Measurements from ENCODE around the gene FAM47E. TPM values are rescaled to one million over a fixed set of nuclear protein-coding genes. Genes with fewer than 3 reads are reported as not detected.

FAM47E gene
- total RNA-seq, 1 experiment from 2014 or later: 2.0 TPM

DNA sequence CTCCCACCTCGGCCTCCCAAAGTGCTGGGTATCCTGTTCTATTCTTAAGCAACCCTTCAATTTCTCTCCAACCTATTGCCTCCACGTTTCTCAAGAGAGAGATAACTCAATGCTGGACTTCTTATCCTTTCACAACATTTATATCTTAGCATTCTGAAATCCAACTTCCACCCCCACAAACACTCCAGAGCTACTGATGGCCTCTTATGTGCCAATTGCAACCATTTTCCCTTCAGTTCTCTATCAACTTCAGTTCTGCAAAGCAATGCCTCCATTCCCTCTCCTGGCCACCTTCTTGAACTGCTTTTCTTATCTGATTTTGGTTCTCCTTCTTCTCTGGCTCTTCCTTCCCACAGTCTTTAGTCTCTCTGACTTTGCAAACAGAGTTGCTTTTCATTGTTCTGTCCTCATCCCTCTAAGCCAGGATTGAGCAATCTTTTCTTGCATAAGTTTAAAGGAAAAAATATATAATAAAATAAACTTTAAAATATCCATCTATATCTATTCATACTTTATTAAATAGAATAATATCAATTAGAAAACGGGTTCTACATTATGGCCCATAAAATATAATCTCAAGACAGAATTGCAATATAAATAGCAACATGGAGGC lies 51.4 kb downstream of the FAM47E start:
- H3K27me3 Mint-ChIP-seq (ENCODE audit: low read depth): peaks cover 13% of the 10 kb centered on the region

More for the DNA sequence above, 51.4 kb downstream of the FAM47E start:
- Histone ChIP-seq H3K56ac (ENCODE audit: insufficient read length, low read depth, low read length) (no peak overlapping the region), H3K27ac (ENCODE audit: insufficient read length, low read depth, low read length) (no peak overlapping the region), H3K9ac (ENCODE audit: extremely low read depth, insufficient read length, low read length) (no peak overlapping the region), H3T11ph (ENCODE audit: low read length) (no peak overlapping the region), H4K91ac (ENCODE audit: insufficient read length, low read depth, low read length) (no peak overlapping the region), H4K8ac (replicated peaks; ENCODE audit: insufficient read length, low read depth, low read length) (no peak overlapping the region), H4K20me1 (ENCODE audit: control insufficient read depth, insufficient read depth, insufficient read length) (no peaks in the 10 kb centered on the region), H2BK120ac (ENCODE audit: low read depth, low read length, poor library complexity, severe bottlenecking) (no peak overlapping the region), H2BK5ac (ENCODE audit: insufficient read length, low read length) (no peak overlapping the region), H3K4me1 (ENCODE audit: insufficient read depth, low read length) (peaks cover 1% of the 10 kb centered on the region; the same call in 1 of the 2 replicates), H3K18ac (ENCODE audit: insufficient read length, low read depth, low read length) (no peak overlapping the region), H3K4me2 (ENCODE audit: insufficient read depth, insufficient read length, low read length) (no peak overlapping the region), H2AK5ac (ENCODE audit: insufficient read length, low read length) (no peak overlapping the region), H3K9me3 (ENCODE audit: control insufficient read depth, low read depth, low read length) (no peaks in the 10 kb centered on the region), H3K14ac (ENCODE audit: insufficient read depth, low read length) (no peak overlapping the region), H3K23ac (ENCODE audit: insufficient read length, low read depth, low read length) (no peak overlapping the region), H2BK12ac (ENCODE audit: insufficient read length, low read depth, low read length) (no peak overlapping the region), H2BK20ac (ENCODE audit: low read depth, low read length, poor library complexity, severe bottlenecking) (no peak overlapping the region), H2AFZ (ENCODE audit: low read length) (no peak overlapping the region), H2BK15ac (ENCODE audit: low read depth, low read length) (no peak overlapping the region), H3K23me2 (ENCODE audit: insufficient read length, low read depth, low read length, poor library complexity, severe bottlenecking) (peaks cover 15% of the 10 kb centered on the region), H3K79me1 (ENCODE audit: insufficient read depth, low read depth, low read length, poor library complexity, severe bottlenecking) (no peaks in the 10 kb centered on the region), H4K5ac (ENCODE audit: insufficient read length, low read depth, low read length) (no peak overlapping the region), H3K4ac (ENCODE audit: low read depth, low read length) (no peak overlapping the region), H3K27me3 (ENCODE audit: insufficient read depth, low read length) (peaks cover 4% of the 10 kb centered on the region; the same call in 1 of the 2 replicates), H3K79me2 (ENCODE audit: insufficient read depth, low read length) (no peaks in the 10 kb centered on the region)
- TF ChIP-seq CTCF (conservative IDR thresholded peaks at IDR 0.05): no peak
- no peak for DNase-seq
- WGBS (ENCODE audit: extremely low coverage, insufficient read length, low lambda C conversion rate): no CpG with 5 or more reads among the region's 3 CpGs
- H3K4me3 Mint-ChIP-seq: no peak overlapping the region
- H3K9me3 Mint-ChIP-seq: peaks cover 5 to 6% of the 10 kb centered on the region in 2 experiments
- no peak overlapping the region for H3K27ac Mint-ChIP-seq
- peaks cover 1 to 5% (median 4%) of the 10 kb centered on the region in 3 experiments; a peak in 4 of 7 replicates for H3K36me3 Mint-ChIP-seq (ENCODE audit: insufficient read depth in 1 of 3, low read depth in 3 of 3)
- peaks cover 2 to 14% of the 10 kb centered on the region in 2 experiments; a peak in 3 of 4 replicates for H3K4me1 Mint-ChIP-seq

Measured in H9 (cell line).